Right renal cortex interstitium (tissue), 3 donors: ENCODE data around the gene ASAP3. TPM values are rescaled to one million over a fixed set of nuclear protein-coding genes. Genes with fewer than 3 reads are reported as not detected.

Experiments
- DNase-seq, 3 donors: peaks; one replicate each; pipeline ENCODE4 v3.0.0-alpha.2; 2013; ENCODE audit warnings: low read depth in 3 of 3, low spot score in 2 of 3
- polyA plus RNA-seq, 3 donors: library from polyadenylated mRNA; unstranded; fragments of 120-200 nt; gene quantifications; one replicate each; pipeline ENCODE4 v1.2.1, GENCODE V29; 2013; ENCODE audit not compliant: insufficient read length in 3 of 3

ASAP3 gene
- polyA plus RNA-seq, 3 donors: 29.8 to 36.2 (median 30.5) TPM

- no peak for DNase-seq
These were observed 58.8 kb downstream of the ASAP3 start for GRCh38 chr1:23425193-23425494.

DNA sequence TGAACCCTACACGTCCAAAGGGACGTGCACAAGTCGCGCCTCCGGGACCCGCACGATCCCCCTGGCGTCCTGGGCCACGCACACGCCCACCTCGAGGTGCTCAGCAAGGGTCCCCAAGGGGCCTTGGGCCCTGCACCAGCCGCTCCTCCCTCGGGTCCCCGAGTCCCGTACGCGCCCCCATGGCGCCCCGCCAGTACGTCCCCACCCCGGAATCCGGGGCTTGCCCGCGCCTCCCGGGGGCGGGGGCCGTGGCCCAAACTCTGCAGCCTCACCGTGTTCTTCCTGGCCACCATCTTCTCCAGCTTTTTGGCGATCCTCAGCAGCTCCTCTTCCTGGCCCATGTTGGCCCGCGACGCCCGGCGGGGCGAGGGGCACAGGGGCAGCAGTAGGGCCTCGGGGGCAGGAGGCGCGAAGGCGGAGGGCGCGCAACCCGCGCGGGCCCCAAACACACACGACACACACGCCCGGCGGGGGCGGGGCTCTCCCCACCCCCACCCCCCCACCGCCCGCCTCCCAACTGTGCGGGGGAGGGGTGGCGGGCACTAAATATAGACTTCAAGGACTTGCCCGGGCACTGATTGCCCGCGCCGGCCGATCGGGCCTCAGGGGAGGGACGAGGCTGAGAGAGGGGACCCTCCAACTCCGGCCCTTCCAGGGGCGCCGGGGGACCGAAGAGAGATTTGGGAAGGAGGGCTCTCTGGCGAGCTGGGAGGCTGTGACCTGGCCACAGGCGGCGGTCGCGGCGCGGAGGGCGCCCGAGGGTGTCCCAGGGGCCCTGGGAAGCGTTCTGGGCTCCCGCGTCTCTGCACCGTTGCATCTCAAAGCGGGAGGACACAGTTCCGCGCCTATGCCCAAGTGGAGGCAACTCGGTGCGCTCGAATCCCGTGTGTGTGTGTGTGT, 59.4 kb downstream of the ASAP3 start, which contains the start of gene TCEA3:
Gene TCEA3 (minus strand): TSS at position 456 of the 900 bp plus-strand sequence. CDS start 115 bp downstream, at position 341.
- no peak for DNase-seq

DNA sequence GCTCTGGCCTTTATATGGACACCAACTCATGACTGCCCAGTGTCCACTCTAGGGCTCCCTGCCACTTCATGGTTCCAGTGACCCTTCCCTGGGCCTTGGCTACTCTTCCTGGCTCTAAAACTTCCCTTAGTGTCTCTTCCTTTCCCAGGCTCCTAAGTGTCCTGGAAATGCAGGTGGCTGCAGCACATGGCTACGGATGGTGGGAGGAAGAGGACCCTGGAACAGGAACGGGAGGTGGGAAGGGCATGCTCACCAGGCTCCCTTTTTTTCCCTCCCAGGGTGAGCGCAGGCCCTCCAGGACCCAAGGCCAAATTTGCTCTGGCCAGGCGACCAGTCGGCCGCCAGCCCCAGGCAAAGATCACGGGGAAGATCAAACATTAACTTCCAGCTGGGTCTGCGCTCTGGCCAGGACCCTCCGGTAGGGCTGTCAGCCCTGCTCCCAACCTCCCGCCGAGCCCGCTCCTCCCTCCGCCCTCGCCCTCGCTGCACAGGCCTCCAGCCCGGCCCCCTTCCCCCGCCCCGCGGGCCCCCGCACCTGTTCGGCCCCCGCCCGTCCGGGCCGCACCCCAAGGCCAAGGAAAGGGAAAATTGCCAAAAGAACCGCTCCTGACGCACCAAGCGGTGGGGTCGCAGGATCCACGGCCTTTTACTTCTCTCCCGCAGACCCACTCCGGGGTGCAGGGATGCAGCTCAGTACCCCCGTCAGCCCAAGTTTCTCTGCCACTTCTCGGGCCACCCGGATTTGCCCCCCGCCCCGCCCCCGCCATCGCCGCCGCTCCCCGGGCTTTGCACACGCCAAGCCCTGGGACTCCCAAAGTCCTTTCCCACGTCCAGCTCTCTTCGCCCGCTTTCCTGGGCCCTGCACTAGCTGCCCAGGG, 60.3 kb downstream of the ASAP3 start:
- no peak for DNase-seq

DNA sequence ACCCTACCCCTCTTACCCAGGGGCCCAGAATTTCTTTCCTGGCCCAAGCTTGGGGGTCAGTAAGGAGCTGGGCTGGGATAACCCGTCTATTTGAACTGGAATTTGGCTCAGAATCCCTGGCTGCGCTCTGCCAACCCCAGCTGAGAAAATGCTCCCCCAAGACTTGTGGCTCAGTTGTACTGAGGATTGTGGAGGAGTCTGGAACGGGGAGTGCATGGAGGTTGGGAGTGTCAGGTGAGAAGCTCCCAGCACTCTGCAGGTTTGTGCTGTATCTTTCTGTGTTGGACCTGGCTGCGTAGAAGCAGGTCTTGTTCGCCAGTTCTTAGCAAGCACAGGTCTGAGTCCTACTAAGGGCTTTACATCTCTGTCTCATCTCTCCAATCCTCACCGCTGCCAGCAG, 61.0 kb downstream of the ASAP3 start:
- no peak for DNase-seq

- DNase-seq: no peak
These were observed 61.6 kb downstream of the ASAP3 start for GRCh38 chr1:23422241-23422877.

DNA sequence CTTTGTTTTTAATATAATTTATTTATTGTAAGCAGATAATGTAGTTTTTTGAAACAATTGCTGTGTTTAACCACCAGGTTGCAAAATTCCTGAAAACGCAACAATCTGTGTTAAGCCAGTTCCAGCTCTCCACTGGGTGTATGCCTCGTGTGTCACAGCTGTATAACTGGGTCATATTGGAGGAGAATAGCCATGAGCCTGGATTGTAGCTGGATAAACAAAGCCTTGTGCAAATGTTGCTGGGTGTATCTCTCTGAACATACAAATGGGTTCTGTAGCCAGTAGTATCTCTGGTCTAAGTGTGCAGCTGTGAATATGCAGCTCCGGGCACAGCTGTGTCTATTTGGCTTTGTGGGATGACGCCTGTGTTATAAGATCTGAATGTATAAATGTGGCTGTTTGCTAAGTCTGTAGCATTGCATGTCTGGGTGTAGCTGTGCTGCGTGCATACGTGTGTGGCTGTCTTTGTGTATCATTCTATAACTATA, 62.2 kb downstream of the ASAP3 start:
- no peak for DNase-seq

DNA sequence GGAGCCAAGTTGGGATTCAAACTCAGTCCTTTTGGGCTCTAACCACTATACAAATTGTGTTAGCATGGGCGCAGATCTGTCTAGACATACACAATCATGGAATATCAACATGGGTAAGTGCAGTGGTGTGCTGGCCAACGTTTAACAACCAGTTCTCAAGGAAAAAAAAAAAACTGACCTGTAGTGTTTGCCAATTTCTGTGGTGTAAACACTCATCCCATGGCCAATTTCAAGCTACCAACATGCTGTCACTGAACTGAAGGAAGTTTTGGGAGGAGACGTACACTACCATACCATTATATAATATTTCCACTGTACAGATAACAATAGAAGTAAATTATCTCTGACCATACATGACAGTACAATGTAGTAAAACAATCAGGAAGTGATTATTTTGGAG, 62.6 kb downstream of the ASAP3 start:
- no peak for DNase-seq

GRCh38 chr1:23420778-23421177, 63.2 kb downstream of the ASAP3 start:
- no peak for DNase-seq

DNA sequence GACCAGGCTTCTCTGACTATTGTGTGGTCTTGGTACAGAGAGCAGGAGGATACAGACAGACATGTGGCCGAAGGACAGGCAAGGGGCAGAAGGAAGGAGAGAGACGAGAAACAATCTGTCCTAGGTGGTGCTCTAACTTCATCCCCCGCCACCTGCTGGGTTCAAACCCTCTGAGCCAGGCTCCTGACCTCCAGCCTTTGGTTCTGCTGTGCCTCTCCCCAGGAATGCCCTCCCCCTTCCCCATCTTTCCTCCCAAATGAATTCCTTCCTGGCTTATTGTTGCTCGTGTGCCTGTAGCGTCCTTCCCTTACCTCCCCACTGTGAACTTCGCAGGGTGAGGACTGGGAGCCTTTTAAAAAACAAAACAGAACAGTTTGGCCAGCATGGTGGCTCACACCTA, 64.8 kb downstream of the ASAP3 start:
- DNase-seq: no peak

GRCh38 chr1:23417570-23417969, 66.4 kb downstream of the ASAP3 start:
- no peak for DNase-seq

GRCh38 chr1:23416964-23417363, 67.0 kb downstream of the ASAP3 start:
- DNase-seq: no peak

DNA sequence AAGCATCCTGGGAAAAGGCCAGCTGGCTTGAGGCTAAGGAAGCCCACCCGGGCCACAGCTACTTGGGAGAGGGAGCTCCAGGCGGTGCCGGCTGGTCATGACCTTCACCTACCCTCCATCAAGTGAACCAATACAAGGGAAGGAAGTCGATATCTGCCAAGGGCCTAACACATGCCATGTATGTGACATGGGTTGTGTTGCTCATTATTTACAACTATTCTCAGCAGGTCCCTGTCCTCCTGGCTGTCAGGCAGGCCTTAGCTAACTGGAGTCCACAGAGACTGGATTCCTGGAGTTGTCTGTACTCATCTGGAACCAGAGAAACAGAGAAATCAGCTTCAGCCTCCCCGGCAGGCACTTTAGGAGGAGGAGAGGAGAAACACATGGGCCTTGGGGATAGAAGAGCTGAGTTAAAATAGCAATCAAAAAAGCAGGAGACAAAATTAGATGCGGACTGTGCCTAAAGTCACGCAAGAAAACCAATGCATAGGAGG, 75.1 kb downstream of the ASAP3 start:
- no peak for DNase-seq

- DNase-seq: no peak
These were observed 76.9 kb downstream of the ASAP3 start for GRCh38 chr1:23407016-23407630.

GRCh38 chr1:23405946-23406345, 78.0 kb downstream of the ASAP3 start:
- no peak for DNase-seq

DNA sequence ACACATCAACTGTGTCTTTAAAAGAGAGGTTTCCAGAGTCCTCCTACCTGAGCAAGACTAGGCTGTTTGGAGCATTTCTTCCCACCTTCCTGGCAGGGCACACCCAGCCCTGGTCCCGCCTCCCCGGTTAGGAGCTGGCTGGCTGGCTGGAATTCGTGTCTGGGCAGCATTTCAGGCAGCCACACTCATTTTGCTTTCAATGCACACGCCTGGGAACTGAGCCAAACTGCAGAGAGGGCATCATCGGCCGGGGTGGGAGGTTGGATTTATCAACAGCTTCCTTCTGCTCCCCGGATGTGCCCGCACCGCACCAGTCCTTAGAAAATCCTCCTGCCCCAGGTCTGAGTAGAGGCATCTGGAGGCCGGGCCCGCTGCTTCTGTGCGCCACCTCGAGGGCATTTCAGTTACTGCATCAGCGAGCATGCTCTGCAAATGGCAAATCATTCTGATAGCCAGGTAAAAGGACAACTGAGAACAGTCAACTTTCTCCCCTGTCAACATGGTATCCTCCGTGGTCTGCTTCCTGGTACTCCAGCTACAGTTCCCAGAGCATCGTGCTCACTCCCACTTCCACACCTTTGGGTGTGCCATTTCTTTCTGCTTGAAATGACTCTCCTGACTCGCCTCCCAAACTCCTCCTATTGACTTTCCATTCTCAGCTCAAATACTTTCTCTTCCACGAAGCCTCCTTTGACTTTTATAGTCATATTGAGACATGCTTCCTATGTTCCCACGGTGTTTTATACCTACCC, 80.1 kb downstream of the ASAP3 start:
- peak; percentile 63 to 70 (median 68) for DNase-seq

DNA sequence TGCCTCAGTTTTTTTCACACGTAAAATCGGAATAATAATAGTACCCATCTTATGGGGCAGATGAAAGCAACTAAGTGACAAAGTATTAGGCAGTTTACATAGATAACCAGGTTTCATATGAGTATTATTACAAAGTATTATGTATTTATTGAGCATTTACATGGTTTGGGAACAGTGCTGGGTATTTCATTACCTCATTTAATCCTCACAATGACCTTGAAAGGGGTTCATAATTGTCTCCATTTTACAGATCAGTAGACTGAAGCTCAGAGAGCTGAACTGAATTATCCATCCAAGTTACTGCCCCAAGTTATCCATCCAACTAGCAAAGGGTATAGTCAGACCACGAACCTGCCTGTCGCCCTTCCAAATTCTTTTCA, 80.6 kb downstream of the ASAP3 start:
- DNase-seq: no peak

- no peak for DNase-seq
These were observed 81.0 kb downstream of the ASAP3 start for GRCh38 chr1:23403038-23403336.

DNA sequence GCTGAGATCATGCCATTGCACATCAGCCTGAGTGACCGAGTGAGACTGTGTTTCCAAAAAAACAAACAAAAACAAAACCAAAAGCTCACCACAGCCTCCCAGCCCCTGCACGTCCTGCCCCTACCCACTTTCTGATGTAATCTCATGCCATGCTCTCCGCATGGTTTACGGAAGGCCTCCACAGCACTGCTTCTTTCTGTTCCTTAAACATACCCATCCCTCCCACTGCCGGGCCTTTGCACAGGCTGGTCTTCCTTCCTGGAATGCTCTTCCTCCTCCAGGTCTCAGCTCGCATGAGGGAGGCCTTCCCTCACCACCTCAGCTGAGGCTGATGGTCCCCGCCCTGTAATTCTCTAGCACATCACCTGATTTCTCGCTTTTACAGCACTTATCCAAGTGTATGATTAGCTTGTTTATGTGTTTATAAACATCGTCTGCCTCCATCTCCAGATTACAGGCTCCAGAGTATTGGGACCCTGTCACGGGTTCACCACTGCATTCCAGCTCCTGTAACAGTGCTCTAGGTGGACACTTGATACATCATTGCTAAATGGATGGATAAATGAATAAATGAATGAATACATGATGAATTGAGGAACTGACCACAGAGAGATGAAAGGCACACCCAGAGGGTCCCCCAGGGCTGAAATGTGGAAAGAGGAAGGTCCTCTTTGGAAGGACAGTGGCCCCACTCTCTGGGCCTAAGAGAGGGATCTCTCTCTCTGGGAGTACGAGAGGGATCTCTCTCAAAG, 81.5 kb downstream of the ASAP3 start:
- DNase-seq: no peak

- DNase-seq: no peak
These were observed 82.7 kb downstream of the ASAP3 start for GRCh38 chr1:23401313-23401712.
